SK-N-SH (cell line): ENCODE measurements around the gene EDIL3. TPM values are rescaled to one million over a fixed set of nuclear protein-coding genes. Genes with fewer than 3 reads are reported as not detected.

ENCODE experiments used
- CTCF ChIA-PET: fragments of 300-600, 350-600 bp; formaldehyde crosslinking; extraction: SDS; loops from one replicate; lab custom pipeline; 2021; lab: Yijun Ruan, JAX
- POLR2A ChIA-PET: fragments of 350-600 bp; sonication (Branson Sonifier 250); formaldehyde crosslinking; extraction: SDS; loops from one replicate; lab custom pipeline; 2020; ENCODE audit warnings: antibody characterized with exemption, inconsistent platforms; lab: Yijun Ruan, JAX
- DNase-seq: peaks from one replicate; pipeline ENCODE4 v3.0.0; 2012
- H2AFZ ChIP-seq: fragments of 200-600 bp; sonication (generic); 2 replicates; pipeline ENCODE4 v1.8.1; 2016; ENCODE audit warnings: antibody characterized with exemption, mild to moderate bottlenecking, low read depth
- H3F3A ChIP-seq: fragments of 200-600 bp; sonication (generic); replicated peaks from 2 replicates; pipeline ENCODE3; 2016; ENCODE audit warnings: antibody characterized with exemption, mild to moderate bottlenecking; ENCODE audit not compliant: insufficient read depth
- H3K27ac ChIP-seq, 2 experiments: fragments of 200-500 bp in 1 of 2; fragments of 200-600 bp in 1 of 2; sonication (Bioruptor generic) in 1 of 2; sonication (generic), shearing (Covaris generic) in 1 of 2; 2 replicates each; pipeline versions ENCODE4 v1.5.1 to v1.6.1; 2014 to 2016; ENCODE audit warnings: low read depth in 2 of 2, inconsistent platforms in 1 of 2, low read length in 1 of 2, mild to moderate bottlenecking in 1 of 2, mixed read lengths in 1 of 2
- H3K27me3 ChIP-seq: fragments of 200-600 bp; sonication (generic), shearing (Covaris generic); 2 replicates; pipeline ENCODE4 v1.6.1; 2016; ENCODE audit warnings: mixed run types; ENCODE audit not compliant: insufficient read depth
- H3K36me3 ChIP-seq, 2 experiments: fragments of 200-500 bp in 1 of 2; fragments of 200-600 bp in 1 of 2; sonication (Bioruptor generic) in 1 of 2; sonication (generic) in 1 of 2; replicated peaks in 1 of 2; 2 replicates each; pipeline versions ENCODE3 to v1.5.1; 2014 to 2016; ENCODE audit warnings: low read length in 1 of 2, mild to moderate bottlenecking in 1 of 2; ENCODE audit not compliant: insufficient read depth in 2 of 2, control insufficient read depth in 1 of 2
- H3K4me1 ChIP-seq, 2 experiments: fragments of 200-500 bp in 1 of 2; fragments of 200-600 bp in 1 of 2; sonication (Bioruptor generic) in 1 of 2; sonication (generic), shearing (Covaris generic) in 1 of 2; 2 replicates each; pipeline versions ENCODE4 v1.5.1 to v1.6.1; 2014 to 2016; ENCODE audit warnings: low read depth in 1 of 2, low read length in 1 of 2, mixed run types in 1 of 2; ENCODE audit not compliant: insufficient read depth in 2 of 2, control insufficient read depth in 1 of 2
- H3K4me2 ChIP-seq: fragments of 200-600 bp; sonication (generic), shearing (Covaris generic); 2 replicates; pipeline ENCODE4 v1.6.1; 2017; ENCODE audit warnings: mixed run types
- H3K4me3 ChIP-seq, 2 experiments: fragments of 200-500 bp in 1 of 2; fragments of 200-600 bp in 1 of 2; sonication (Bioruptor generic) in 1 of 2; sonication (generic), shearing (Covaris generic) in 1 of 2; 2 replicates each; pipeline versions ENCODE4 v1.5.1 to v1.8.1; 2014 to 2016; ENCODE audit warnings: low read depth in 2 of 2, inconsistent platforms in 1 of 2, low read length in 1 of 2, mild to moderate bottlenecking in 1 of 2, mixed read lengths in 1 of 2, moderate library complexity in 1 of 2
- H3K79me2 ChIP-seq: fragments of 200-600 bp; sonication (generic); 2 replicates; pipeline ENCODE4 v1.8.1; 2017; ENCODE audit warnings: mild to moderate bottlenecking; ENCODE audit not compliant: insufficient read depth
- H3K9ac ChIP-seq: fragments of 200-600 bp; sonication (generic); 2 replicates; pipeline ENCODE4 v1.6.1; 2017; ENCODE audit warnings: mixed run types
- H3K9me2 ChIP-seq: fragments of 200-600 bp; sonication (generic); 2 replicates; pipeline ENCODE4 v1.6.1; 2017; ENCODE audit warnings: mixed run types
- H3K9me3 ChIP-seq: fragments of 200-600 bp; sonication (generic); 2 replicates; pipeline ENCODE4 v1.6.1; 2017; ENCODE audit warnings: mixed run types, mild to moderate bottlenecking, moderate library complexity
- H4K20me1 ChIP-seq: fragments of 200-600 bp; sonication (generic); 2 replicates; pipeline ENCODE4 v1.6.1; 2017; ENCODE audit warnings: mild to moderate bottlenecking, mixed run types; ENCODE audit not compliant: insufficient read depth
- CHD2 ChIP-seq: fragments of 150-350 bp; IDR thresholded peaks from 2 replicates; pipeline ENCODE4 v1.6.1; 2018; ENCODE audit warnings: low read length; ENCODE audit not compliant: partially characterized antibody
- ELF1 ChIP-seq: IDR thresholded peaks from 2 replicates; pipeline ENCODE4 v1.4.0; 2012
- EP300 ChIP-seq, 2 experiments: IDR thresholded peaks; 2 replicates each; pipeline versions ENCODE4 v1.4.0 to v1.6.1; 2012; ENCODE audit warnings: borderline replicate concordance in 1 of 2, low read depth in 1 of 2, low read length in 1 of 2
- EZH2phosphoT487 ChIP-seq: fragments of 200-600 bp; sonication (generic); IDR thresholded peaks from 2 replicates; pipeline ENCODE4 v1.6.1; 2017; ENCODE audit warnings: low read depth, mixed run types, mild to moderate bottlenecking, antibody characterized with exemption, moderate library complexity, borderline replicate concordance
- FOSL2 ChIP-seq: IDR thresholded peaks from 2 replicates; pipeline ENCODE4 v1.4.0; 2012; ENCODE audit warnings: low read depth, mild to moderate bottlenecking, moderate library complexity, borderline replicate concordance
- FOXJ3 ChIP-seq: sonication (generic); formaldehyde crosslinking; IDR thresholded peaks from 2 replicates; pipeline ENCODE4 v1.5.1; 2020; ENCODE audit warnings: mild to moderate bottlenecking, missing genetic modification reagents
- GABPA ChIP-seq: IDR thresholded peaks from 2 replicates; pipeline ENCODE4 v1.4.0; 2012; ENCODE audit warnings: low read depth, mild to moderate bottlenecking
- NRF1 ChIP-seq: IDR thresholded peaks from 2 replicates; pipeline ENCODE4 v1.6.1; 2012; ENCODE audit warnings: low read depth, mild to moderate bottlenecking, low read length
- RAD21 ChIP-seq: IDR thresholded peaks from 2 replicates; pipeline ENCODE4 v1.6.1; 2012; ENCODE audit warnings: mild to moderate bottlenecking, low read length
- RCOR1 ChIP-seq: fragments of 150-350 bp; IDR thresholded peaks from 2 replicates; pipeline ENCODE4 v1.6.1; 2017; ENCODE audit warnings: antibody characterized with exemption, low read length
- RXRA ChIP-seq: IDR thresholded peaks from 2 replicates; pipeline ENCODE4 v1.4.0; 2012; ENCODE audit warnings: low read depth, mild to moderate bottlenecking, borderline replicate concordance
- SMC3 ChIP-seq: IDR thresholded peaks from 2 replicates; pipeline ENCODE4 v1.6.1; 2012; ENCODE audit warnings: low read depth, low read length, improper control_type of control experiment
- TAF1 ChIP-seq: IDR thresholded peaks from 2 replicates; pipeline ENCODE4 v1.6.1; 2012; ENCODE audit warnings: low read depth, mild to moderate bottlenecking, low read length, moderate library complexity, borderline replicate concordance
- TEAD4 ChIP-seq: IDR thresholded peaks from 2 replicates; pipeline ENCODE4 v1.4.0; 2012; ENCODE audit warnings: mild to moderate bottlenecking, borderline replicate concordance; ENCODE audit not compliant: insufficient read depth
- WGBS: methylation state at CpG from one replicate; pipeline ENCODE4 v1.1.6; 2017; ENCODE audit warnings: low lambda C conversion rate; 5-methylcytosine and 5-hydroxymethylcytosine counted together
- polyA plus RNA-seq, 3 experiments: library from polyadenylated mRNA; depleted of rRNA; stranded (reverse); fragments of >200 nt; gene quantifications; 2 replicates each; pipeline ENCODE4 v1.2.3, GENCODE V29; 2012
- TF ChIP-seq, protein P1 (sequence below): IDR thresholded peaks from 2 replicates; pipeline ENCODE4 v1.4.0; 2012; ENCODE audit warnings: low read depth, borderline replicate concordance
- TF ChIP-seq, protein P2 (sequence below): IDR thresholded peaks from 2 replicates; pipeline ENCODE4 v1.4.0; 2012; ENCODE audit warnings: low read depth, borderline replicate concordance
- TF ChIP-seq, protein P3 (sequence below): fragments of 150-350 bp; IDR thresholded peaks from 2 replicates; pipeline ENCODE4 v1.6.1; 2017; ENCODE audit warnings: antibody characterized with exemption, low read length, low read depth, borderline replicate concordance
- TF ChIP-seq, protein P4 (sequence below): IDR thresholded peaks from 2 replicates; pipeline ENCODE4; 2012
- TF ChIP-seq, protein P5 (sequence below): fragments of 150-350 bp; IDR thresholded peaks from 2 replicates; pipeline ENCODE4 v1.6.1; 2016; ENCODE audit warnings: mild to moderate bottlenecking, low read depth, low read length

Gene EDIL3
- polyA plus RNA-seq, 1 of the 3 experiments (the other 2 are of a cell fraction), result 51.5 TPM

DNA sequence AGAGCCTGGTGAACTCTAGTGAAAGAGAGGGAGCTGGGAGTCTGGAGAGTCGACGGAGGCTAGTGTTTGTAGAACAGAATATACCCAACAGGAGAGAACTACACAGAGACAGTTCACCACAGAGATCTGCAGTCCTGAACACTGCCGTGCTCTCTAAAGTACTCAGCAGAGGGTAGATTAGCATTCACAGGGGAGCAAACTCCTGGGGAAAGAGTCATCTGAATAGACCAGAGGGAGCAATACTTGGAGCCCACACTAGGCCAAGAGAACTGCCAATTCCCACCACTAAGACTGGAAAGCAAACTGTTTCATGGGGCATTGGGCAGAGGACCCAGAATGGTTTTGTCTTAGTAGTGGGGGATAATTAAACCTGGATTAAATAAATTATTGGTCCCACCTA is 235.6 kb downstream of the EDIL3 start:
- CTCF ChIA-PET, result interaction anchor here (1.6 kb wide), 1 partner anchor 427 kb away, joined by 3 read pairs; no protein-coding TSS in a partner anchor
- Histone ChIP-seq H4K20me1 (no peaks in the 10 kb centered on the region), H3K79me2 (no peaks in the 10 kb centered on the region), H3K36me3 (peaks cover 0 to 9% of the 10 kb centered on the region in 2 experiments), H2AFZ (no peak overlapping the region), H3K27ac (no peak overlapping the region), H3K9ac (no peak overlapping the region), H3K27me3 (no peaks in the 10 kb centered on the region), H3K4me1 (no peaks in the 10 kb centered on the region), H3K4me2 (no peak overlapping the region)
- 74% methylated on average over 3 of the region's 3 CpGs for WGBS
- POLR2A ChIA-PET, result no interaction called here
- TF ChIP-seq, protein P1, sequence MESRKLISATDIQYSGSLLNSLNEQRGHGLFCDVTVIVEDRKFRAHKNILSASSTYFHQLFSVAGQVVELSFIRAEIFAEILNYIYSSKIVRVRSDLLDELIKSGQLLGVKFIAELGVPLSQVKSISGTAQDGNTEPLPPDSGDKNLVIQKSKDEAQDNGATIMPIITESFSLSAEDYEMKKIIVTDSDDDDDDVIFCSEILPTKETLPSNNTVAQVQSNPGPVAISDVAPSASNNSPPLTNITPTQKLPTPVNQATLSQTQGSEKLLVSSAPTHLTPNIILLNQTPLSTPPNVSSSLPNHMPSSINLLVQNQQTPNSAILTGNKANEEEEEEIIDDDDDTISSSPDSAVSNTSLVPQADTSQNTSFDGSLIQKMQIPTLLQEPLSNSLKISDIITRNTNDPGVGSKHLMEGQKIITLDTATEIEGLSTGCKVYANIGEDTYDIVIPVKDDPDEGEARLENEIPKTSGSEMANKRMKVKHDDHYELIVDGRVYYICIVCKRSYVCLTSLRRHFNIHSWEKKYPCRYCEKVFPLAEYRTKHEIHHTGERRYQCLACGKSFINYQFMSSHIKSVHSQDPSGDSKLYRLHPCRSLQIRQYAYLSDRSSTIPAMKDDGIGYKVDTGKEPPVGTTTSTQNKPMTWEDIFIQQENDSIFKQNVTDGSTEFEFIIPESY, result no peak
- TF ChIP-seq, protein P2, sequence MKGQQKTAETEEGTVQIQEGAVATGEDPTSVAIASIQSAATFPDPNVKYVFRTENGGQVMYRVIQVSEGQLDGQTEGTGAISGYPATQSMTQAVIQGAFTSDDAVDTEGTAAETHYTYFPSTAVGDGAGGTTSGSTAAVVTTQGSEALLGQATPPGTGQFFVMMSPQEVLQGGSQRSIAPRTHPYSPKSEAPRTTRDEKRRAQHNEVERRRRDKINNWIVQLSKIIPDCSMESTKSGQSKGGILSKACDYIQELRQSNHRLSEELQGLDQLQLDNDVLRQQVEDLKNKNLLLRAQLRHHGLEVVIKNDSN, result no peak
- TF ChIP-seq TAF1 (no peak), GABPA (no peak), EZH2phosphoT487 (no peak), RCOR1 (no peak), FOXJ3 (no peak), FOSL2 (no peak), NRF1 (no peak), CHD2 (no peak), RXRA (no peak)
- TF ChIP-seq, protein P3, sequence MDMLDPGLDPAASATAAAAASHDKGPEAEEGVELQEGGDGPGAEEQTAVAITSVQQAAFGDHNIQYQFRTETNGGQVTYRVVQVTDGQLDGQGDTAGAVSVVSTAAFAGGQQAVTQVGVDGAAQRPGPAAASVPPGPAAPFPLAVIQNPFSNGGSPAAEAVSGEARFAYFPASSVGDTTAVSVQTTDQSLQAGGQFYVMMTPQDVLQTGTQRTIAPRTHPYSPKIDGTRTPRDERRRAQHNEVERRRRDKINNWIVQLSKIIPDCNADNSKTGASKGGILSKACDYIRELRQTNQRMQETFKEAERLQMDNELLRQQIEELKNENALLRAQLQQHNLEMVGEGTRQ, result no peak
- TF ChIP-seq, all 33 proteins: peak for 0
- peaks cover 4% of the 10 kb centered on the region for H3F3A ChIP-seq
- H3K9me2 ChIP-seq, result no peaks in the 10 kb centered on the region
- H3K9me3 ChIP-seq, result no peaks in the 10 kb centered on the region
- DNase-seq, result no peak
- no peak overlapping the region for H3K4me3 ChIP-seq

DNA sequence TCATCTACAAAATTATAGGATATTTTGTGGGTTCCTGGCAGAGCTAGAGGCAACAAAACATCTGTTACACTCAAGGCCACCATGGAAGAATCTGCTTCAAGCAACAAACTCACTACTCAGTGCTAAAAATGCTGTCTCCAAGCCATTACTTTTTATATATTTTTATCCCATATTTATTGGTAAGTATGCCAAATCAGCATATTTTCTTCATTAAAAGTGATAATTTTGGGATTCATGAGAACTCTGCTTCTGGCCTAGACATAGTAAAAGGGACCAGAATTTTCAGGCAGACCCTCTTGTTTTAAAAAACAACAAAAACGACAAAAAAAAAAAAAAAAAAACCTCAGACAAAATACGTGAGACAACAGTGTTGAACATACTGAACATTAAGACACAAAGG is 236.0 kb downstream of the EDIL3 start:
- Histone ChIP-seq H3K27ac (no peak overlapping the region), H3K36me3 (peaks cover 0 to 9% of the 10 kb centered on the region in 2 experiments), H3K9me2 (no peaks in the 10 kb centered on the region), H3K9ac (no peak overlapping the region), H2AFZ (no peak overlapping the region), H3K4me3 (no peak overlapping the region), H3K4me2 (no peak overlapping the region), H3K9me3 (no peaks in the 10 kb centered on the region), H3K4me1 (no peaks in the 10 kb centered on the region), H3K79me2 (no peaks in the 10 kb centered on the region), H3K27me3 (no peaks in the 10 kb centered on the region), H4K20me1 (no peaks in the 10 kb centered on the region), H3F3A (peaks cover 4% of the 10 kb centered on the region)
- POLR2A ChIA-PET, result no interaction called here
- WGBS, result 66% methylated on average over 2 of the region's 2 CpGs
- DNase-seq, result no peak
- CTCF ChIA-PET, result interaction anchor here (1.6 kb wide), 1 partner anchor 427 kb away, joined by 3 read pairs; no protein-coding TSS in a partner anchor
- no peak for TF ChIP-seq SMC3
- TF ChIP-seq RAD21, result no peak
- TF ChIP-seq FOSL2, result no peak
- TF ChIP-seq GABPA, result no peak
- no peak for TF ChIP-seq RXRA
- TF ChIP-seq, protein P4, sequence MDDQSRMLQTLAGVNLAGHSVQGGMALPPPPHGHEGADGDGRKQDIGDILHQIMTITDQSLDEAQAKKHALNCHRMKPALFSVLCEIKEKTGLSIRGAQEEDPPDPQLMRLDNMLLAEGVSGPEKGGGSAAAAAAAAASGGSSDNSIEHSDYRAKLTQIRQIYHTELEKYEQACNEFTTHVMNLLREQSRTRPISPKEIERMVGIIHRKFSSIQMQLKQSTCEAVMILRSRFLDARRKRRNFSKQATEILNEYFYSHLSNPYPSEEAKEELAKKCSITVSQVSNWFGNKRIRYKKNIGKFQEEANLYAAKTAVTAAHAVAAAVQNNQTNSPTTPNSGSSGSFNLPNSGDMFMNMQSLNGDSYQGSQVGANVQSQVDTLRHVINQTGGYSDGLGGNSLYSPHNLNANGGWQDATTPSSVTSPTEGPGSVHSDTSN, result no peak
- TF ChIP-seq, protein P1, result no peak
- TF ChIP-seq, protein P5, sequence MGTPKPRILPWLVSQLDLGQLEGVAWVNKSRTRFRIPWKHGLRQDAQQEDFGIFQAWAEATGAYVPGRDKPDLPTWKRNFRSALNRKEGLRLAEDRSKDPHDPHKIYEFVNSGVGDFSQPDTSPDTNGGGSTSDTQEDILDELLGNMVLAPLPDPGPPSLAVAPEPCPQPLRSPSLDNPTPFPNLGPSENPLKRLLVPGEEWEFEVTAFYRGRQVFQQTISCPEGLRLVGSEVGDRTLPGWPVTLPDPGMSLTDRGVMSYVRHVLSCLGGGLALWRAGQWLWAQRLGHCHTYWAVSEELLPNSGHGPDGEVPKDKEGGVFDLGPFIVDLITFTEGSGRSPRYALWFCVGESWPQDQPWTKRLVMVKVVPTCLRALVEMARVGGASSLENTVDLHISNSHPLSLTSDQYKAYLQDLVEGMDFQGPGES, result no peak
- no peak for TF ChIP-seq FOXJ3
- TF ChIP-seq CHD2, result no peak
- no peak for TF ChIP-seq TAF1
- TF ChIP-seq EP300 (IDR thresholded peaks at IDR 0.05; ENCODE audit: borderline replicate concordance in 1 of 2, low read depth in 1 of 2, low read length in 1 of 2), result no peak
- TF ChIP-seq ELF1, result no peak
- no peak for TF ChIP-seq TEAD4
